Measurements from ENCODE around the gene LTA4H.

GRCh38 chr12:95994476-95994875 is 40.9 kb downstream of the LTA4H start:
- TF ChIP-seq CTCF (IDR thresholded peaks at IDR 0.05): no peak
- no peak for TF ChIP-seq POLR2A (IDR thresholded peaks at IDR 0.05)
- TF ChIP-seq POLR2AphosphoS5 (IDR thresholded peaks at IDR 0.05): no peak
